Adrenal gland (tissue), 5 donors: ENCODE data around the gene EBF3.

Experiments
- POLR2A ChIP-seq, 2 donors: fragments of 450-650 bp; IDR thresholded peaks; one replicate each; pipeline ENCODE4 v1.6.1; 2017; ENCODE audit warnings: antibody characterized with exemption in 2 of 2, mild to moderate bottlenecking in 2 of 2, moderate library complexity in 1 of 2
- TF ChIP-seq, protein P1 (sequence below), 6 experiments: fragments of 450-650 bp in 4 of 6; fragments of 200-600 bp in 2 of 6; sonication (generic) in 1 of 6; IDR thresholded peaks; 1 replicate in 5 of 6; 2 replicates in 1 of 6; pipeline versions ENCODE4 v1.5.1 to v1.8.0; 2016 to 2021; ENCODE audit warnings: antibody characterized with exemption in 6 of 6, mild to moderate bottlenecking in 2 of 6, moderate library complexity in 1 of 6
- donor health status: DM: no; HTN: no; CAD: no.

DNA sequence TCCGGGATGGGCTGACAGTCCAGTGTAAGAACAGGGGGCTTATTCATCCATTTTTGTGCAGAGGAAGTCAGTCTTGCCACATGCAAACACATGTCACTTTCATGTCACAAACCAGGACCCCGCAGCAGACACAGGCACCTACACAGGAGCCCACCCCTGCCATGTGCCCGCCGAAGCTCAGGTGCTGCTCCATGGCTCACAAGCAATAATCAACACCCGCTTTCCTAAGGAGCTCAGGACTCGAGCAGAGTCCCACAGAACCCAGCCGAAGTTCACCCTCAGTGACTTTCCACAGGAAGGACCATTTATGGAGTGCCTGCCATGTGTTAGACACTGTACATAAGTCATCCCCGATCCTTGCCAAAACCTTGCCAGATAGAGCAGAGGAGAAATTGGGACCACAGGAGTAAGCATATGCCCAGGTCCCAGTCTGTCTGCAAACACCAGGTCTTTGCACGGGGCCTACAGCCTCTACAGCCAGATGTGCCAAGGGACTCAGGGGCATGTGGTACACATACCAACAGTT, 99.4 kb downstream of the EBF3 start:
- no peak for TF ChIP-seq POLR2A (IDR thresholded peaks at IDR 0.05)
- TF ChIP-seq, protein P1, sequence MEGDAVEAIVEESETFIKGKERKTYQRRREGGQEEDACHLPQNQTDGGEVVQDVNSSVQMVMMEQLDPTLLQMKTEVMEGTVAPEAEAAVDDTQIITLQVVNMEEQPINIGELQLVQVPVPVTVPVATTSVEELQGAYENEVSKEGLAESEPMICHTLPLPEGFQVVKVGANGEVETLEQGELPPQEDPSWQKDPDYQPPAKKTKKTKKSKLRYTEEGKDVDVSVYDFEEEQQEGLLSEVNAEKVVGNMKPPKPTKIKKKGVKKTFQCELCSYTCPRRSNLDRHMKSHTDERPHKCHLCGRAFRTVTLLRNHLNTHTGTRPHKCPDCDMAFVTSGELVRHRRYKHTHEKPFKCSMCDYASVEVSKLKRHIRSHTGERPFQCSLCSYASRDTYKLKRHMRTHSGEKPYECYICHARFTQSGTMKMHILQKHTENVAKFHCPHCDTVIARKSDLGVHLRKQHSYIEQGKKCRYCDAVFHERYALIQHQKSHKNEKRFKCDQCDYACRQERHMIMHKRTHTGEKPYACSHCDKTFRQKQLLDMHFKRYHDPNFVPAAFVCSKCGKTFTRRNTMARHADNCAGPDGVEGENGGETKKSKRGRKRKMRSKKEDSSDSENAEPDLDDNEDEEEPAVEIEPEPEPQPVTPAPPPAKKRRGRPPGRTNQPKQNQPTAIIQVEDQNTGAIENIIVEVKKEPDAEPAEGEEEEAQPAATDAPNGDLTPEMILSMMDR (IDR thresholded peaks at IDR 0.05) = no peak
